Endothelial cell of umbilical vein (primary cell): ENCODE data around the gene EDAR.

Source experiments
- MYC ChIP-seq: IDR thresholded peaks from one replicate; pipeline ENCODE4 v1.6.1; 2011; ENCODE audit warnings: mild to moderate bottlenecking, low read depth, low read length
- POLR2A ChIP-seq: IDR thresholded peaks from 2 replicates; pipeline ENCODE4 v1.6.1; 2012; ENCODE audit warnings: low read depth, mild to moderate bottlenecking, control low read depth, low read length
- POLR2AphosphoS5 ChIP-seq: IDR thresholded peaks from 2 replicates; pipeline ENCODE4 v1.6.1; 2012; ENCODE audit warnings: low read depth, mild to moderate bottlenecking, control low read depth, low read length, moderate library complexity; ENCODE audit not compliant: insufficient read depth
- TF ChIP-seq, protein P1 (sequence below), 2 donors: IDR thresholded peaks; 1 replicate in 1 of 2; 2 replicates in 1 of 2; pipeline ENCODE4 v1.5.1; 2011; ENCODE audit warnings: low read length in 2 of 2, mild to moderate bottlenecking in 2 of 2, moderate library complexity in 2 of 2, control low read depth in 1 of 2, inconsistent platforms in 1 of 2, low read depth in 1 of 2; ENCODE audit not compliant: insufficient read depth in 1 of 2; ENCODE audit errors: extremely low read depth in 1 of 2
- TF ChIP-seq, protein P2 (sequence below): IDR thresholded peaks from 2 replicates; pipeline ENCODE4 v1.6.1; 2011; ENCODE audit not compliant: insufficient read depth, insufficient read length

DNA sequence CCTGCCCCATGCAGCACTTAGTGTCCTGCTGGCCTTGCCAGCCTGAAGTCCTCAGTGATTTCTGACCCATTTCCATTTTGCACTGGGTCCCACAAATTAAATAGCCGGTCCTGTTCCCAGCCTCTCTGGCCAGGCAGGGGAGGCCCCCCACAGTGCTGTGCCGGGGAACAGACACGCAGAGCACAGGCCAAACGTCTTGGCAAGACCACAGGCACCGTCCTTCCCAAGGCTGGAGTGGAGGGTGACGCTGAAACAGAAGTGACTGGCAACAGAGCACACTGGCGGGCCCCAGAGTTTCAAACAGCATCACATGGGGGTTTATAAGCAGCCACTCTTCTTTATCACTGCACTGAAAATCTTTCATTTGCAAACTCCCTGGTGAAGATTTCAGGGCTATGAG lies 52.2 kb downstream of the EDAR start:
- TF ChIP-seq, protein P1, sequence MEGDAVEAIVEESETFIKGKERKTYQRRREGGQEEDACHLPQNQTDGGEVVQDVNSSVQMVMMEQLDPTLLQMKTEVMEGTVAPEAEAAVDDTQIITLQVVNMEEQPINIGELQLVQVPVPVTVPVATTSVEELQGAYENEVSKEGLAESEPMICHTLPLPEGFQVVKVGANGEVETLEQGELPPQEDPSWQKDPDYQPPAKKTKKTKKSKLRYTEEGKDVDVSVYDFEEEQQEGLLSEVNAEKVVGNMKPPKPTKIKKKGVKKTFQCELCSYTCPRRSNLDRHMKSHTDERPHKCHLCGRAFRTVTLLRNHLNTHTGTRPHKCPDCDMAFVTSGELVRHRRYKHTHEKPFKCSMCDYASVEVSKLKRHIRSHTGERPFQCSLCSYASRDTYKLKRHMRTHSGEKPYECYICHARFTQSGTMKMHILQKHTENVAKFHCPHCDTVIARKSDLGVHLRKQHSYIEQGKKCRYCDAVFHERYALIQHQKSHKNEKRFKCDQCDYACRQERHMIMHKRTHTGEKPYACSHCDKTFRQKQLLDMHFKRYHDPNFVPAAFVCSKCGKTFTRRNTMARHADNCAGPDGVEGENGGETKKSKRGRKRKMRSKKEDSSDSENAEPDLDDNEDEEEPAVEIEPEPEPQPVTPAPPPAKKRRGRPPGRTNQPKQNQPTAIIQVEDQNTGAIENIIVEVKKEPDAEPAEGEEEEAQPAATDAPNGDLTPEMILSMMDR (IDR thresholded peaks at IDR 0.05; ENCODE audit: extremely low read depth in 1 of 2, insufficient read depth in 1 of 2, low read depth in 1 of 2, low read length in 2 of 2): no peak
- TF ChIP-seq POLR2A (no peak), POLR2AphosphoS5 (no peak), MYC (no peak)
- TF ChIP-seq, protein P2, sequence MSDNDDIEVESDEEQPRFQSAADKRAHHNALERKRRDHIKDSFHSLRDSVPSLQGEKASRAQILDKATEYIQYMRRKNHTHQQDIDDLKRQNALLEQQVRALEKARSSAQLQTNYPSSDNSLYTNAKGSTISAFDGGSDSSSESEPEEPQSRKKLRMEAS: no peak
